Body of pancreas (tissue), 4 donors: Measurements from ENCODE around the gene ASB2. TPM values are rescaled to one million over a fixed set of nuclear protein-coding genes. Genes with fewer than 3 reads are reported as not detected.
A peak's percentile ranks its signal among the peaks of the same experiment; 100 is the strongest.

Experiments used
- ATAC-seq: fragments of 150-250 bp; one replicate; pipeline ENCODE4 v1.9.1; 2016
- DNase-seq, 4 donors: peaks; one replicate each; pipeline ENCODE4 v3.0.0-alpha.2; 2019
- H3K27ac ChIP-seq, 4 donors: fragments of 200-600 bp; sonication (generic); 1 replicate in 3 of 4; 2 replicates in 1 of 4; pipeline versions ENCODE4 v1.5.1 to v1.6.1; 2016 to 2019; ENCODE audit warnings: mild to moderate bottlenecking in 1 of 4, mixed read lengths in 1 of 4, moderate library complexity in 1 of 4
- H3K27me3 ChIP-seq, 2 donors: fragments of 200-600 bp; sonication (generic); one replicate each; pipeline ENCODE4 v1.6.0; 2016; ENCODE audit warnings: mild to moderate bottlenecking in 1 of 2
- H3K36me3 ChIP-seq, 2 donors: fragments of 200-600 bp; sonication (generic); replicated peaks in 1 of 2; 2 replicates each; pipeline ENCODE4 v1.5.1; 2016; ENCODE audit warnings: low read depth in 2 of 2; ENCODE audit not compliant: insufficient read depth in 1 of 2
- H3K4me1 ChIP-seq: fragments of 200-600 bp; sonication (generic); one replicate; pipeline ENCODE4 v1.6.0; 2016
- H3K4me3 ChIP-seq, 2 donors: fragments of 200-600 bp; sonication (generic); 1 replicate in 1 of 2; 2 replicates in 1 of 2; pipeline ENCODE4 v1.5.1; 2016 to 2019
- H3K9me3 ChIP-seq, 3 donors: fragments of 200-600 bp; sonication (generic); 1 replicate in 2 of 3; 2 replicates in 1 of 3; pipeline ENCODE4 v1.5.1; 2016
- CTCF ChIP-seq, 7 experiments: fragments of 450-650 bp in 4 of 7; fragments of 200-600 bp in 3 of 7; sonication (generic) in 3 of 7; IDR thresholded peaks; one replicate each; pipeline ENCODE4 v1.5.1; 2016 to 2019; ENCODE audit warnings: antibody characterized with exemption in 7 of 7
- POLR2A ChIP-seq, 3 donors: fragments of 450-650 bp; IDR thresholded peaks; one replicate each; pipeline ENCODE4 v1.6.1; 2016; ENCODE audit warnings: antibody characterized with exemption in 3 of 3, mild to moderate bottlenecking in 2 of 3
- WGBS, 2 donors: methylation state at CpG; one replicate each; pipeline ENCODE4 v1.1.5; 2017; 5-methylcytosine and 5-hydroxymethylcytosine counted together
- intact Hi-C: fragments of 100-400 bp; cut with DNase I; formaldehyde crosslinking; loops from one replicate; pipeline ENCODE4 v1.15.1; 2023
- total RNA-seq, 2 donors: library from RNA; depleted of rRNA; stranded (reverse); fragments of >200 nt; gene quantifications; one replicate each; pipeline ENCODE4 v1.1.0, GENCODE V29; 2016

ASB2 gene
- total RNA-seq, 2 donors from 2014 or later, result 0.33 to 7.0 TPM

GRCh38 chr14:93970585-93970964 is 5.8 kb downstream of the ASB2 start:
- Histone ChIP-seq H3K4me1 (no peaks in the 10 kb centered on the region), H3K36me3 (no peaks in the 10 kb centered on the region), H3K9me3 (no peaks in the 10 kb centered on the region), H3K4me3 (no peak overlapping the region), H3K27me3 (no peaks in the 10 kb centered on the region), H3K27ac (no peak overlapping the region)
- ATAC-seq (peak; percentile 74), DNase-seq (peak; percentile 52 to 70 (median 66))
- WGBS, 2 donors, result 15 to 17% methylated on average over 4 to 9 of the region's 9 CpGs
- TF ChIP-seq CTCF (IDR thresholded peaks at IDR 0.05) (peak; percentile 15 to 72 (median 55)), POLR2A (IDR thresholded peaks at IDR 0.05) (no peak)
- intact Hi-C loops, result no loop called here

GRCh38 chr14:93969082-93969828 is 7.1 kb downstream of the ASB2 start:
- 69 to 90% methylated on average over 10 to 12 of the region's 12 CpGs for WGBS, 2 donors
- H3K4me3 ChIP-seq, result no peak overlapping the region
- ATAC-seq (no peak), DNase-seq (no peak)
- H3K27ac ChIP-seq, result no peak overlapping the region
- intact Hi-C loops, result no loop called here
- no peaks in the 10 kb centered on the region for H3K36me3 ChIP-seq
- H3K9me3 ChIP-seq, result no peaks in the 10 kb centered on the region
- TF ChIP-seq POLR2A (IDR thresholded peaks at IDR 0.05), result no peak
- no peak for TF ChIP-seq CTCF (IDR thresholded peaks at IDR 0.05)
- no peaks in the 10 kb centered on the region for H3K27me3 ChIP-seq
- H3K4me1 ChIP-seq, result no peaks in the 10 kb centered on the region

- ATAC-seq, result no peak
- Histone ChIP-seq H3K27me3 (no peaks in the 10 kb centered on the region), H3K36me3 (no peaks in the 10 kb centered on the region), H3K4me1 (no peaks in the 10 kb centered on the region), H3K4me3 (no peak overlapping the region), H3K27ac (no peak overlapping the region), H3K9me3 (no peaks in the 10 kb centered on the region)
- intact Hi-C loops, result no loop called here
- no peak for TF ChIP-seq POLR2A (IDR thresholded peaks at IDR 0.05)
- TF ChIP-seq CTCF (IDR thresholded peaks at IDR 0.05), result no peak
- 63 to 67% methylated on average over 9 to 10 of the region's 10 CpGs for WGBS, 2 donors
- peak in 1 of 4 donors; percentile 23 for DNase-seq
Observed at GRCh38 chr14:93967637-93968250, 8.6 kb downstream of the ASB2 start.

- Histone ChIP-seq H3K27me3 (no peaks in the 10 kb centered on the region), H3K9me3 (no peaks in the 10 kb centered on the region), H3K36me3 (no peaks in the 10 kb centered on the region), H3K27ac (no peak overlapping the region), H3K4me3 (no peak overlapping the region), H3K4me1 (no peaks in the 10 kb centered on the region)
- 87 to 100% methylated on average over 3 of the region's 3 CpGs for WGBS, 2 donors
- DNase-seq (no peak), ATAC-seq (no peak)
- intact Hi-C loops, result no loop called here
- no peak for TF ChIP-seq CTCF (IDR thresholded peaks at IDR 0.05)
- TF ChIP-seq POLR2A (IDR thresholded peaks at IDR 0.05), result no peak
Observed at GRCh38 chr14:93965946-93966474, 10.4 kb downstream of the ASB2 start.
